ENCODE measurements around the gene SAMD10. TPM values are rescaled to one million over a fixed set of nuclear protein-coding genes. Genes with fewer than 3 reads are reported as not detected.

Gene SAMD10
- total and polyA plus RNA-seq, 2 donors (not counting 1 experiment from before 2014, with no cell fraction given): 0.37 to 0.99 TPM

GRCh38 chr20:63950701-63951397, 28.6 kb downstream of the SAMD10 start:
- Histone ChIP-seq H3K4me3 (replicated peaks in 1 of 4; ENCODE audit: control extremely low read depth in 1 of 4, insufficient read depth in 1 of 4, low read depth in 3 of 4, low read length in 4 of 4) (no peak overlapping the region), H3K36me3 (ENCODE audit: control insufficient read depth, insufficient read depth, low read length) (peaks cover 7% of the 10 kb centered on the region), H3K27me3 (ENCODE audit: control insufficient read depth, insufficient read depth, low read length) (no peaks in the 10 kb centered on the region), H3K79me2 (ENCODE audit: control insufficient read depth, insufficient read depth, low read length) (peaks cover 67% of the 10 kb centered on the region), H3K4me1 (ENCODE audit: control insufficient read depth, extremely low read depth, insufficient read depth, low read length) (peaks cover 40% of the 10 kb centered on the region), H3K27ac (ENCODE audit: insufficient read depth, low read length) (peak overlapping the region; percentile 44), H3K4me2 (ENCODE audit: extremely low read depth, insufficient read depth, low read length) (no peak overlapping the region), H2AFZ (ENCODE audit: low read length) (no peak overlapping the region), H3K9ac (ENCODE audit: insufficient read depth, low read length) (no peak overlapping the region), H4K20me1 (ENCODE audit: control insufficient read depth, extremely low read depth, insufficient read depth, low read length) (no peaks in the 10 kb centered on the region), H3K9me3 (ENCODE audit: control insufficient read depth, insufficient read depth, low read depth, low read length) (no peaks in the 10 kb centered on the region)
- no peak for TF ChIP-seq EZH2 (IDR thresholded peaks at IDR 0.05; ENCODE audit: low read length, missing control alignments)
- no peak for TF ChIP-seq CTCF (conservative IDR thresholded peaks at IDR 0.05 in 1 of 2, IDR thresholded peaks at IDR 0.05 in 1 of 2; ENCODE audit: low read depth in 1 of 2, low read length in 2 of 2)
- no peak for DNase-seq (ENCODE audit: low read depth in 2 of 2)

GRCh38 chr20:63947638-63948456, 31.6 kb downstream of the SAMD10 start:
- Histone ChIP-seq H4K20me1 (ENCODE audit: control insufficient read depth, extremely low read depth, insufficient read depth, low read length) (no peaks in the 10 kb centered on the region), H3K4me2 (ENCODE audit: extremely low read depth, insufficient read depth, low read length) (no peak overlapping the region), H3K4me1 (ENCODE audit: control insufficient read depth, extremely low read depth, insufficient read depth, low read length) (peaks cover 28% of the 10 kb centered on the region), H3K36me3 (ENCODE audit: control insufficient read depth, insufficient read depth, low read length) (peaks cover 22% of the 10 kb centered on the region), H3K27me3 (ENCODE audit: control insufficient read depth, insufficient read depth, low read length) (no peaks in the 10 kb centered on the region), H2AFZ (ENCODE audit: low read length) (no peak overlapping the region), H3K9ac (ENCODE audit: insufficient read depth, low read length) (no peak overlapping the region), H3K4me3 (replicated peaks in 1 of 4; ENCODE audit: control extremely low read depth in 1 of 4, insufficient read depth in 1 of 4, low read depth in 3 of 4, low read length in 4 of 4) (no peak overlapping the region), H3K79me2 (ENCODE audit: control insufficient read depth, insufficient read depth, low read length) (peaks cover 51% of the 10 kb centered on the region), H3K9me3 (ENCODE audit: control insufficient read depth, insufficient read depth, low read depth, low read length) (no peaks in the 10 kb centered on the region), H3K27ac (ENCODE audit: insufficient read depth, low read length) (no peak overlapping the region)
- no peak for TF ChIP-seq CTCF (conservative IDR thresholded peaks at IDR 0.05 in 1 of 2, IDR thresholded peaks at IDR 0.05 in 1 of 2; ENCODE audit: low read depth in 1 of 2, low read length in 2 of 2)
- TF ChIP-seq EZH2 (IDR thresholded peaks at IDR 0.05; ENCODE audit: low read length, missing control alignments): no peak
- no peak for DNase-seq (ENCODE audit: low read depth in 2 of 2)

GRCh38 chr20:63946986-63947637, 32.3 kb downstream of the SAMD10 start:
- peaks cover 25% of the 10 kb centered on the region for H3K36me3 ChIP-seq (ENCODE audit: control insufficient read depth, insufficient read depth, low read length)
- no peaks in the 10 kb centered on the region for H3K27me3 ChIP-seq (ENCODE audit: control insufficient read depth, insufficient read depth, low read length)
- peaks cover 28% of the 10 kb centered on the region for H3K4me1 ChIP-seq (ENCODE audit: control insufficient read depth, extremely low read depth, insufficient read depth, low read length)
- DNase-seq (ENCODE audit: low read depth in 2 of 2): no peak
- H2AFZ ChIP-seq (ENCODE audit: low read length): no peak overlapping the region
- no peak overlapping the region for H3K27ac ChIP-seq (ENCODE audit: insufficient read depth, low read length)
- no peak overlapping the region for H3K4me3 ChIP-seq (replicated peaks in 1 of 4; ENCODE audit: control extremely low read depth in 1 of 4, insufficient read depth in 1 of 4, low read depth in 3 of 4, low read length in 4 of 4)
- H3K9ac ChIP-seq (ENCODE audit: insufficient read depth, low read length): no peak overlapping the region
- no peak overlapping the region for H3K4me2 ChIP-seq (ENCODE audit: extremely low read depth, insufficient read depth, low read length)
- no peaks in the 10 kb centered on the region for H4K20me1 ChIP-seq (ENCODE audit: control insufficient read depth, extremely low read depth, insufficient read depth, low read length)
- no peaks in the 10 kb centered on the region for H3K9me3 ChIP-seq (ENCODE audit: control insufficient read depth, insufficient read depth, low read depth, low read length)
- H3K79me2 ChIP-seq (ENCODE audit: control insufficient read depth, insufficient read depth, low read length): peaks cover 43% of the 10 kb centered on the region
- no peak for TF ChIP-seq CTCF (conservative IDR thresholded peaks at IDR 0.05 in 1 of 2, IDR thresholded peaks at IDR 0.05 in 1 of 2; ENCODE audit: low read depth in 1 of 2, low read length in 2 of 2)
- no peak for TF ChIP-seq EZH2 (IDR thresholded peaks at IDR 0.05; ENCODE audit: low read length, missing control alignments)

Data from fibroblast of lung (primary cell).